NCI-H1694 (cell line): ENCODE data around the gene ALDH1A3.

Experiments
- DNase-seq: peaks from one replicate; lab custom pipeline; 2025; lab: John Stamatoyannopoulos, UW

ALDH1A3 gene

DNA sequence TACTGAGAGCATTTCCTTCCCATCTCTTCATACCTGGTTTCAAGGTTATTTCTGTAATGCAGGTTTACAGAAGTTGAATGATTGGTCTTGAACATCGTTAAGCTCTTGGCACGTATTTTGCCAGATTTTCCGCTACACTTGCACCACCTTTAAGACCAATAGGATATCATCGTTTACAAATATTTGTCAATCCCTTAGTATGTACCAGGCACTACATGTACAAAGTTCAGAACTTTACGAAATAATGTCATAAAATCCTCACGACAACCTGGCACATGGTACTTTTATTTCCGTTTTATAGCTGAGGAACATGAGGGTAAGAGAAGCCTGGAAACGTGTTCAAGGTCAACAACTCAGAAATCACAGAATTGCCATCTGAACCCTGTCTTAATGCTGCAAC is 45.8 kb downstream of the ALDH1A3 start:
- DNase-seq: no peak

DNA sequence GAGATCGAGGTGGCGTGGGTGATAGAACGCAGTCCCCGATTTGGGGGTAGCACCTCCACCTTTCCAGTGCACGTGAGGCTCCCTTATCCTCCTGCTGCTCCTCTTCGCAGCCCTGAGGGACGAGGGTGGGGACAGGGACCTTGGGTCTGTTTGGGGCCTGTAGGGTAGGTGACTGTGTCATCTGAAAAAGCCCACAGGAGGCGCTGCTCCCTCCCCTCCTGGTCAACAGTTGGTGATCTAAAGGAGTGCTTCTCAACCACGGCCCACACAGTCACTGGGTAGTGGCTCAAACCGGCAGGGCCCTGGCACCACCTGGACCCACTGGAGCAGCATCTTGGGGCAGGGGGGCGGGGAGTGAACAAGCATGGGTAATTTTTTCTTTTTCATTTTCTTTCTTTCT is 46.6 kb downstream of the ALDH1A3 start:
- no peak for DNase-seq

DNA sequence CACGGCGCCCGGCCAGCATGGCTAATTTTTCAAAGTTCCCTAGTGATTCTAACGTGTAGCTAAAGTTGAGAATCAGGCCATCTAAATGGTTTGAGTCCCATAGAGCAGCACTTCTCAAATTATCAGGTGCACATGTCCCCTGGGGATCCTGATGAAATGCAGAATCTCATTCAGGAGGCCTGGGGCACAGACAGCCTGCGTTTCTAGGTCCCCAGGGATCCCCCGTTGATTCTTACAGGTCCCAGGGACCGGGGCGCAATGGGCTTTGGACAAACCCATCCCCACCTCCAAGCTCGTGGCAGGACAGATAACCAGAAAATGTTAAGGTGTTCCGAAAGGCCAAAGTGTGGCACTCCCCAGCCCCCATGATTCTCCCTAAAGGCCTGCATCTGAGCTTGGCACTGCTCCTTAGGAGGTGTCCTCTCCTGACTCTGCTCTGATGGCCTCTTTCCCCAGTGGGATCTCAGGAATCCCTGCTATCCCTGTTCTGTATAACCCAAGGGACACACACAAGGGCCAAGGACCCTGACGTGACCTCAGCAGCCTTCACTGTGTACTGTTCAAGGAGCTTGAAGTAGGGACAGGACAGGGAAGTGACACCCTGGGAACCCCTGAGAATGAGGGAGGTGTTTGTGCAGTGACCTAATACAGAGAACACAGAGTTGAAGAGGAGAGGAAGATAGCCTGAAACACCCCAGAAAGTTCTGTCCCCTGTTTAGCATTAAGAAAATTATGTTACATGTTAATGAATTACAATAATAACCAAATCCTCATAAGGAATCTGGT is 47.5 kb downstream of the ALDH1A3 start:
- no peak for DNase-seq

DNA sequence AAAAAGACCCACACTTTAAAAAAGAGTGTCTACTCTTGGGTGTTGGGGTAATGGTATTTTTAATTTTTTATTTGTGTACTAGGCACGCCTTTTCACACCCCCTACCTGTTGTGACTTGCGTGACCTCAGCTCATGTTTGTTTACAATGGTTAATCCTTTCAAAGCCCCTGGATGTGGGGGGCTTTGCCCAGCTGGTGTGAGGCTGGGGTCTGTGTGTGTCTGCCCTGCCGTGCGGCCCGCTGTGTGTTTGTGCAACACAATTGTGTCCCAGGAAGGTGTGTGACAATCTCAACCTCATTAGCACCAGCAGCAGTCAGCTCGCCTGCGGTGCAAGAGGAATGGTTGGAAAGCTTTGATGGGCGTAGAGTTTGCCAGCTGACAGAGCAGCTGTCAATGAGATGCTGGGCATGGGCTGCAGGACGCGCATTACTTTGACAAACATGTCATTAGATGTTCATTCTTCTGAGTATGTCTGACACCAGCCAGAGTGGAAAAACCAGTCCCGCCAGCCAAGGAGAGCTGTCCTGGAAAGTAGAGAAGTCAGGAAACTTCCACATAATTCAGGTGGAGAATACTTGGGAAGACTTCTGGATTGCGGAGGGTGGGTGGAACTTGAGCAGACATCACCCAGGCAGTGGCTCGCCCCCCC is 49.1 kb downstream of the ALDH1A3 start:
- DNase-seq: no peak

DNA sequence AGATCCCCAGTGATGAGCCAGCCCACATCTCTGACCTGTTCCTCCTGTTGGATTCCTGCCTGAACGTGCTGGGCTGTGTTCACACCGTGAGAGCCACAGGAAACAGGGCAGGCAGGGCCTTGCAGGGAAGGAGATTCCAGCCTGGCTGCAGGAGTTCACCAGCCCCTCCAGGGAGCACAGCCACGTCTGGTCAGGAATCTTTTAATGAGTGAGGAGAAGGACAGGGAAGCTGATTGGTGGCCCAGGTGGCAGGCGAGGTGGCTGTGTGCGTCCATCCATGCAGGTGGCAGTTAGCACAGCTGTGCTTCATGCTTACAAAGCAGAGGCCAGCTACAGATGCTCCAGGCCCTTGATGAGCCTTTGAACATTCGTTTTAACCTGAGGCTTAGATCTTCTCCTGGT is 50.0 kb downstream of the ALDH1A3 start:
- DNase-seq: no peak

DNA sequence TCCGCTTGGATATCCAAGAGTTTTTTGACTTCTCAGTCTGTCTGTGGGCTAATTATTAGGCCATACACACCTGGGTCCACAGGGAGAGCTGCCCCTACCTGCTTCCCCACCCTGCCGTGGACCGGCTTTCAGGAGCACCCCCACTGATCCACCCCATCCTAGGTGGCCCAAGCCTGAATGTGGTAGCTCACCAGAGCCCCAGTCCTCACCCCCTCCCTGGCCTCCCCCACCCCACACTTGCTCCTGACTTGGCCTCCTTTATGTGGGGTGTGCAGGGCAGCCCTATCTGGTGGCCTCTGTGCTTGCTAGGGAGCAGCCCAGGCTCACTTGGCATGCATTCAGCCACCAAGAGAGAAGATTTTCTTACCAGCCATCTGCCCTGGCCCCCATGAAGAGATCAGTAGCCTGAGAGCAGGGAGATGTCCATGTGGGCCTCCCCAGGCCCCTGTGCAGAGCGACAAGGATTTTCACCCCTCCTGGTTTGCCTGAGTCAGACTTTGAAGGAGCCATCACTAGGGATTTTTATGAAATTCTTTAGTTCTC is 50.7 kb downstream of the ALDH1A3 start:
- DNase-seq: no peak

DNA sequence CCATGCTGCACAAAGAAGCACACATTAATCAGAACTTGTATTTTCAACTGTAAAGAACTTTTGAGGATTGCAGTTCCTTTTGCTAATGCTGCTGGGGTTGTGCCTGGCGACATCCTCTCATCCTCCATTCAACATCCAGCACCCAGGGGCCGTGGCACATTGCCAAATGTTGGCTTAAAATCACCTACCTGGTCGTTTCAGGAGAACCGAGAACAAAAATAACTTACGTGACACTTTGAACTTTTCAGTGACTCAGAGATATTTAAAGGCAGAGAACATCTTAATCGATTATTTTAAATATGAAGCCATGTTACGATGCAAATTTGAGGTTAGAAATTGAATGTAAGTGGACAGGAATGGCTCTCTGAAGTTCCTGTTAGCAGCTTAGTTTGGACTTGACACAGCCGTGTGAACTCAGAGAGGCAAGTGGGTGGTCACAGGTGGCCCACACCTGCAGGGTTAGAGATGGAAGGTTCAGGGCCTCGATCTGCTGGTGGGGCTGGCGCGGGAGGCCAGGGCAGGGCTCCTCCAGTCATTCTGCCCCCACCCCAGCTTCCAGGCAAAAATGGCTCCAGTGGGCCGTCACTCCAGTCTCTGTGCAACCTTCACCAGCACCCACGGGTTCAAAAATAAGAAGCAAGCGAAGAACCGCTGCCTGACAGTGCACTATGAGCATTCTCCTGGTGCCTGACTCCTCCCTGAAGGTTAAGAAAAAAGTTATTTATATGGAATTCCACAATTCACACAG is 51.7 kb downstream of the ALDH1A3 start:
- DNase-seq: no peak

DNA sequence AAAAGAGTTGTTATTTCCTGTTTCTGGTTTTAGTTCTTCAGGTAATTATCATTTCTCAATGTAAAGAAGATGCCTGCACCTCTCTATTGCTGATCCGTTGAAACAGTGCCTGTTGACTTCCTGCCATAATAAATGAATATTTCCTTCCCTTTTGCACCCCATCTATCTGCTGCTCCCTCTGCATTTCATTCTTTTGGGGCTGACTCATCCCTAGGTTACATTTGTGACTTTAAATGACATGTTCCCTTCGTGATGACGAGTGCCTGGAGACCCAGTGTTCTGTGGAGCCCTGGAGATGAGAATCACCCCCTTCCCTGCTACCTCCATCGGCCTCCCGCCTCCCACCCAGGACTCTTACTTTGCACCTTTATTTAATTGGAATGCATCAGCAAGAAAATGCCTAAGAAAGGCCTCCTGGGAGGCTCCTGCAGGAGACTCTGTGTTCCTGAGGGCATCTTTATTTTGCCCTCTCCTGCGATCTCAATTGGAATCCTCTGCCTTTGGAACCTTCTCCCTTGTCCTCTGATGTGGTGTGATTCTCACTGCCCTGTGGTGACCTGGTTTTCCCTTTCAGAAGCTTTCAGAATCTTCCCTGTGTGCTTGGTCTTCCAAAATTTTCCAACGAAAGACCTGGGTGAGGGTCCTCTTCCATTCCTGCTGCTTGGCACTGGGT is 53.2 kb downstream of the ALDH1A3 start:
- no peak for DNase-seq

DNA sequence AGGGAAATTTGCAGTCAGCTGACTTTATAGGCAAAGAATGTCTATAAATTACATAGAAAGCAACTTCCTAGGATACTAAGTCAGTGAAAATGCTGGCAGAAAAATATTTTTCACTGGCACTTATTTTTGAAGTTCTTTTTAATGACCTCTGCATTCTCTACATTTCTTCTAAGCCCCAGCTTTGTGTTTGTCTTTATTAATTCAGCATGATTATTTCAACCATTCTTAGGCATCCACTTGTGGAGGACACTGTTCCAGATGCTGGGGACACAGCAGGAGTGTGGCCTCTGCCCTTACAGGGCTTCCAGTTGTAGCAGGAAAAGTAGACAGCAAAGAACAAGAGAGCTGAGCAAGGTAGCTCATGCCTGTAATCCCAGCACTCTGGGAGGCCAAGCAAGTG is 54.5 kb downstream of the ALDH1A3 start:
- DNase-seq: no peak

DNA sequence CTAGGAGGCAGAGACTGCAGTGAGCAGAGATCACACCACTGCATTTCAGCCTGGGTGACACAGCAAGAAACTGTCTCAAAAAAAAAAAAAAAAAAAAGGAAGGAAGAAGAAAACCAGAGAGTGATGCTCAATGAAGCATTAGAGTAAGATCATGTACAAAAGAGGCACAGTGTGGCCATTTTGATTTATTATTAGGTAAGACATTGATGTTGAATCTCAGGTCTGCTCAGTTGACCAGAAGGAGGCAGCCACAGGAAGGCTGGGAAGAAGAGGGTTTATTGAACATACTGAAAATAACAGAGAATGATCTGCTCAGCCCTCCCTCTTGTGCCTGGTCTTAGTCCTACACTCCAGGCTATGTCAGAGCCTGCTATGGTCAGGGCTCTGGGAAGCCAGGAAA is 55.1 kb downstream of the ALDH1A3 start:
- DNase-seq: no peak

DNA sequence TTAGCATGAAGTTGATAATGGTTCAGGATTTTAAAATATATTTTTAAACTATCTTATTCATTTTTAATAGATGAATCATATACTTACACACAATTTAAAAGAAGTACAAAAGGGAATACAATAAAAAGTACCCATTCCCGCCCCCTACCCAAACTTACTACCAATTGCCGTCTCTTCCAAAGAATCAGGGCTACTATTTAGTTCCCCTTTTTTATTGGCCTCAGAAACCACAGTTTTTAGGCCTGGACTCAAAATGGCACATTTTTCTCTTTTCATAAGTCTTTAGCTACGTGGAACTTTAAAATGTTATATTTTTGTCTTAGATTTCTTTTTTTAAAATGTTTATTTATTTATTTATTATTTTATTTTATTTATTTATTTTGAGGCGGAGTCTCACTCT is 57.5 kb downstream of the ALDH1A3 start:
- no peak for DNase-seq

DNA sequence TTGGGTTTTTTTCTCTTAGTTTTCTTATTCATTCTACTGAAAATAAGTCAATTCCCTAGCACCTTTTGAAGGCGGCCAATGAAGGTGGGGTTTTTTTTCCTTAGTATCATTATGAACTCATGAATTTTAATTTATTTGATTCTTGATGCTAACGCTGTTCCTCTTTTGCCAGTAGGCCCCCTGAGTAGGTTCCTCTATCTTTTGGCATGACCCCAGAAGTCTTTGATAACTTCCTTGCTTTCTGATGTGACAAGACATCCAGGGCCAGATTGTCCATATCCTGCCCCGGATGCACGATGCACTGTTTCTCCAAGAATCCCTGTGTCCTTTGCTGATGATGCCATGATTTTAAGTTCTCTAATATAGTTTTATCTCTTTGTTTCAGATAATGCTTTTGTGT is 60.2 kb downstream of the ALDH1A3 start:
- DNase-seq: no peak

DNA sequence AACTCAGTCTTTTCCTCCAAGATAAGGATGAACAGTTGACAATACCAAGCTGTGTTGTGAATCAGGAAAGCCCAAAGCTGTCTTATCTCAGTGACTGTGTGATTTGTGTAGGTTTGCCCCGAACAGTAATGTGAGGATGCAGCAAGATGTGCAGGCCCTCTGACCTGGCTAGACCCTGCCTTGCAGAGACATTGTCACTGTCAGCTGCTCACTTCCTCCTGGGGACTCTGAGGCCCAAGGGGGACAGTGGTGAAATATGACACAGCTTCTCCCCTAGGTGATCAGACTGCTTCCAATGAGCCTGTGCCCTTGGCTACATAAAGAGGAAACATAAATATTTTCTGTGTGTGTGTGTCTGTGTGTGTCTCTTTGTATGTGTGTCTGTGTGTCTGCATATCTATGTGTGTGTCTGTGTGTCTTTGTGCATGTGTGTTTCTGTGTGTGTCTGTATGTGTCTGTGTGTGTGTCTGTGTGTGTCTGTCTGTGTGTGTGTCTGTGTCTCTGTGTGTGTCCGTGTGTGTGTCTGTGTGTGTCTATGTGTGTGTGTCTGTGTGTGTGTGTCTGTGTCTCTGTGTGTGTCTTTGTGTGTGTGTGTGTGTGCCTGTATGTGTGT is 61.2 kb downstream of the ALDH1A3 start:
- no peak for DNase-seq

DNA sequence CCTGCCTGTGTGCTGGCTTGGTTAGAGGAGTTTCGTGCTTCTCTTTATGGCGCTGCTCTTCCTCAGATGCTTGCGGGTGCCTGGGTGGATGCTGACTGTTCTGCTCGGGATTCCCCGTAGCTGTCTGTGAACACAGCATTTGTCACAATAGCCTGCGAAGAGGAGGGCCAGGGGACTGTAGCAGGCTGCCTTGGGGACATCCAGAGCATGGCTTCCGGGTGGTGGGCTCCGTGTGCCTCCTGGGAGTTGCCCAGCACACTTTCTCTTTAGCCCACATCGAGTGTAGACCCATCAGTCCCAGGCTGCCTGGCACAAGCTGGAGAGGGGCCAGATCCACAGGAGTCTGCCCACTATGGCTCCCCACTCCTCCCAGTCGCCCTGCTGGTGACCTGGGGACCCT is 61.9 kb downstream of the ALDH1A3 start:
- no peak for DNase-seq

DNA sequence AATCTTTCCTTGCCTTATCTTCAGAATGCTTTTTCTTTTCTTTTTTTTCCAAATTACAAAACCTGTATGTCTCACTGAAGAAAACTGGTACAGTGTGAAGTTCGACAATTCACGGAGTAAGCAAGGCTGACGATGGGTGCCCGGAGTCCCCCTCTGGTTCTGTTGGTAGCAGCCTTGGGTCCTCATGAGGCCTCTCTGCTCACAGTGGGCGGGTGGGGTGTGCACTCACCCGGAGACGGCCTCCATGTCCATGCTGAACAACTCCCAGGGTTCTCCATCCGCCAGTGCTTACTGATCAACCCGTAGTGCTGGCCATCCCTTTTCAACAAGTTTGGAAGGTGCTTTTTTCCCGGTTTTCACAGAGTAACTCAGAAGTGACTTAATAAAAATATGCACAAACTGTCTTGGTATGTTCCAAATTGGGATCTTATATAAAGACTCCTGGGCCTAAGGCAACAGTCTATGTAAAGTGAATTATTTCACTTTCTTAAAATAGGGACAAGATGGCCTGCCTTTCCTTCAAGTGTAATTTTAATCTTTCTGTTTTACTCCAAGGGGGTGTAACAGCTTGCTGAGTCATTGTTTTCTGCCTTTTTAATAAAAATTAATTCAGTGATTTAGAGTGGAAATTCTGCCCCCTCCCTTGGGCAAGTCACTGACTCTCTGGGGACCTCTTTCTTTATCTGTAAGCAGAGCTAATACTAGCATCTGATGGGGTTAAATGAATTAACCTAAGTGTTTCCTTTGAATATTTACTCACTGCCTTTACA is 63.2 kb downstream of the ALDH1A3 start:
- DNase-seq: no peak

DNA sequence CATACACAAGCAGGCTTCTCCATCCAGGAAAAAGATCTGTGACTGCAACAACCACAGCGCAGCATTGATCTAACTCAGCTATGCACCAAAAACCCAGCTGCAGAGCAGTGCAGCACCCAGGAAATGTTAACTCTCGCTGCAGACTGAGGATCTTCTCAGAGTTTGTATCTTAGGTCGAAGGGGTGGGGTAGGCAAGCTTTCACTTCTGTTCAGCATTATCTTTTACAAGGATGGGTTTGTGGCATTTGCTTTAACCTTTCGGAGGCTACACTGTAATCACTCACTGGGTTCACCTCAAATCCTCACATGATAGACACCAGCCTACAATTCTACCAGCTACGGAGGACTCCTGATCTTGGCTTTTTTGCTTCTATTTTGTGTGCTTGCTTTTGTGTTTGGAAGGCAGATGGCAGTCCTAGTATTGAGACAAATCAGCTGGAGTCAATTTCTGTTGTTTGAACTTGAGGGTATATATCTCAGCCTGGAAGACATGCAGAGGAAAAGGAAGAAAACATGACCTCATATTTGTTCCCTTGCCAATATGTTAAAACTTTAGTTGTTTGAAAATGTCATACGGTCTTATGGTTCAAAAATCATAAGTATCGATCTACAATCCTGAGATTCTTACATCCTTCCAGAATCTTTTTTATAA is 64.7 kb downstream of the ALDH1A3 start:
- no peak for DNase-seq

DNA sequence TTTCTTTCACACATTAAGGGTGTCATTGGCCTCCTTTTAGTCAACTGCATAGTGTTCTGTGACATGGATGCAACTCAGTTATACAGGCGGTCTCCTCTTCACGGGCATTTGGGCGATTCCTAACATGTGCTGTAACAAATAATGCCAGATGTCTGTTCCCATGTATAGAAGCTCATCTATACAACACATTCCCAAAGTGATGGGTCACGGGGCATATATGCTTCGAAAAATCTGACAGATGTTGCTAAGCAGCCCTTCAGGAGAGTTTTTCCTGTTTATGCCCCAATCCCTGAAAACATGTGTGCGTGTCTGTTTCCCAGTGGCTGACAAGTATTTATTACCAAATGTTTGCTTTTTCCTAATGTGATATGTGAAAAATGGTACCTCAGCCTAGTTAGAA is 65.4 kb downstream of the ALDH1A3 start:
- no peak for DNase-seq

DNA sequence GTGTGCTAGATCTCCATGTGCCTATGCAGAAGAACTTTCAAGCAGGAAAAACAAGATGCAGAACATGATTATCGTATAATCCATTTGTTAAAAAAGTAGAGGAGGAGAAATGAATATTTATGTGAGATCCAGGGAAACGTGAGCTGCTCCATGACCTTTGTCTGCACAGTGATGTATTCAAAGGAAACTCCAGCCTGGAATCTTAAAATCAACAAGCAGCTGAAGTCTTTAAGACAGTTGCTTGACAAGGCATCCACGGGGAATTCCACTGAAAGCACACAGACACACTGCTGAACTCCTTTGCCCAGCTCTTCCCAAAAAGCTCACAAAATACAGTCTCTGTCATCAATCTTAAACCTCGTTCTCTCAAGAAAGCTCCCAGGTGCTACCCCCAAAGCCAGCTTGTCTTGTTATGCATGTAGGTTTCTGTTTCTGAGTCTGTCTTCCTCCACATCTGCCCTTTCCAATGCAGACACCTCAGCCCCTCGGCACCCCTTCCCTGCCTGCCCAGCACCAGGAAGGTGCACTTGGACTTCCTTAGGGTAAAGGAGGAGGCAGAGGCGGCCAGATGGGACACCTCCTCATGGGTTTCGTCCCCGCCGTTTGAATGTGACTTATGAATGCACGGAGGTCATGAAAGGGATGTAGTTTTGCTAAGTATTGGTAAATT is 68.3 kb downstream of the ALDH1A3 start:
- DNase-seq: no peak

DNA sequence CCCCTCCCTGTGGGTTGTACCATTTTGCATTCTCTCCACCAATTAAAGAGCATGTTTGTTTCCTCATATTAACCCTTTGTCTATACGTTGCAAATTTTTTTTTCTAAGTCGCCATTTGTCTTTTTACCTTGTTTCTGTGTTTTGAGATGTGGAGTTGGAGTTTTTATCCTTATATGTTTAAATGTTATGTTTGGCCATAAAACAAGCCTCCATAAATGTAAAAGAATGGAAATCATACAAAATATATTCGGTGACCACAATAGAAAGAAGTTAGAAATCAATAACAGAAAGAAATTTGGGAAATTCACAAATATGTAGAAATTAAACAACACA is 68.8 kb downstream of the ALDH1A3 start:
- DNase-seq: no peak

DNA sequence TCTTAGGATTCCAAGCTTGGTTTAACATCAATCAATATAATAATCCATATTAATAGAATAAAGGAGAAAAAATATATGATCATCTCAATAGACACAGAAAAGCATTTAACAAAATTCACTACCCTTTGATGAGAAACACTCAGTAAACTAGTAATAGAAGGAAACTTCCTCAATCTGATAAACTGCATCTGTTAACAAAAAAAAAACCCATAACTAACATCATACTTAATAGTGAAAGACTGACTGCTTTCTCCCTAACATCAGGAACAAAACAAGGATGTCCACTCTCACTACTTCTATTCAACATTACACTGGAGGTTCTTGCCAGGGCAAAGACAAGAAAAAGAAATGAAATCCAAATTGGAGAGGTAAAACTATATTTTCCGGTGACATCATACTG is 70.1 kb downstream of the ALDH1A3 start:
- no peak for DNase-seq
